Measurements from ENCODE around the gene C14orf93. TPM values are rescaled to one million over a fixed set of nuclear protein-coding genes. Genes with fewer than 3 reads are reported as not detected.
"Not testable (repeated sequence)": the region's sequence is repeated elsewhere in the genome, so short reads cannot be mapped to it uniquely, and the experiment has no call there.

C14orf93 gene
- total RNA-seq, 1 experiment from 2014 or later: 9.9 TPM

DNA sequence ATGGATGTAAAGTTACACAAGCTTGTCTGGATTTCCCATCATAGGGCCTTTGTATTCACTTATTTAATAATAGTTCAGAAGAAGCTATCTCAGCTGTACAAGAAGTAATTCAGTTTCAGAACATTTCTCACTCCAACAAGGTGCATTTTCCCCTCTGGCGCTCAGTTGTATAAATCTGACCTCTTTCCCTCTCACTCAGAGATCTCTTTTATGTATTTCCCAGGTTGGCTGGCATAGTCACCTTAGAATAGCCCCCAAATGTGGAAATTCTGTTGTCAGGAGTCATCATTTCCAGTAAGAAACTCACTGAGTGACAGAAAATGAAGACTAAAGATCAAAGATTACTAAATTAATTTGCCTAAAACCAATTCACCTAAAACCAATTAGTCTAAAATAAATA, 38.8 kb downstream of the C14orf93 start:
- H3K27ac ChIP-seq (ENCODE audit: low read depth, low read length, poor library complexity, severe bottlenecking): no peak overlapping the region

DNA sequence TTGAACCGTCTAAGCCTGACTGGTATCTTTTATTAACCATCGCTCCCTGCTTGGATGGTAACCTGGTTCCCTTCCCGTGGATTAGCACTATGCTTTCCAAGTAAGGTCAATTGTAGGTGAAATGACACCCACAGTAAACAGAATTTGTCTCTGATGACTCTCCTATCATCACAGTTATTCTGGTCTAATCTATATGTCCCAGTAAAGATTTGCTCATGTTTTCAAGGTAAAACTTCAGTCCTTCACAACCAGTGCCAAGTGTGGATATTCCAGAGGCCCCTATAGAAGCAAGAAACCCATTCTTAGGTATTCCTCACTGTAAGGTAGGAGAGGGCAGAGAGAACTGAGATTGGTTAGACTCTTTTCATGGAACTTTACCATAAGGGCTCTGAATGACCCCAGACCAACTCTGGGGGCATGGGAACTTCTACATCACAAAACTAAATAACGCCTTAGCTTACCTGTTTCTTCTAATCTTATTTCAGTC, 43.1 kb downstream of the C14orf93 start:
- ChIA-PET CTCF (no interaction called here), POLR2A (ENCODE audit: low non-redundant PET) (no interaction called here)
- H3K27ac ChIP-seq (ENCODE audit: low read depth, low read length, poor library complexity, severe bottlenecking): no peak overlapping the region
- no peak overlapping the region for H3K4me3 ChIP-seq (ENCODE audit: low read depth, low read length, poor library complexity, severe bottlenecking)
- TF ChIP-seq, protein P1, sequence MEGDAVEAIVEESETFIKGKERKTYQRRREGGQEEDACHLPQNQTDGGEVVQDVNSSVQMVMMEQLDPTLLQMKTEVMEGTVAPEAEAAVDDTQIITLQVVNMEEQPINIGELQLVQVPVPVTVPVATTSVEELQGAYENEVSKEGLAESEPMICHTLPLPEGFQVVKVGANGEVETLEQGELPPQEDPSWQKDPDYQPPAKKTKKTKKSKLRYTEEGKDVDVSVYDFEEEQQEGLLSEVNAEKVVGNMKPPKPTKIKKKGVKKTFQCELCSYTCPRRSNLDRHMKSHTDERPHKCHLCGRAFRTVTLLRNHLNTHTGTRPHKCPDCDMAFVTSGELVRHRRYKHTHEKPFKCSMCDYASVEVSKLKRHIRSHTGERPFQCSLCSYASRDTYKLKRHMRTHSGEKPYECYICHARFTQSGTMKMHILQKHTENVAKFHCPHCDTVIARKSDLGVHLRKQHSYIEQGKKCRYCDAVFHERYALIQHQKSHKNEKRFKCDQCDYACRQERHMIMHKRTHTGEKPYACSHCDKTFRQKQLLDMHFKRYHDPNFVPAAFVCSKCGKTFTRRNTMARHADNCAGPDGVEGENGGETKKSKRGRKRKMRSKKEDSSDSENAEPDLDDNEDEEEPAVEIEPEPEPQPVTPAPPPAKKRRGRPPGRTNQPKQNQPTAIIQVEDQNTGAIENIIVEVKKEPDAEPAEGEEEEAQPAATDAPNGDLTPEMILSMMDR (conservative IDR thresholded peaks at IDR 0.05; ENCODE audit: low read depth, low read length): no peak
- TF ChIP-seq EZH2 (IDR thresholded peaks at IDR 0.05; ENCODE audit: borderline replicate concordance, low read depth, low read length, poor library complexity, severe bottlenecking): no peak
- BruUV-seq (replicated peaks): no TSS peak
- no peak for DNase-seq (ENCODE audit: low spot score)
- intact Hi-C loops (cut with micrococcal nuclease; ENCODE audit: unreplicated experiment): no loop called here
- H3K27me3 ChIP-seq (replicated peaks; ENCODE audit: insufficient read depth, low read depth, low read length, poor library complexity): no peaks in the 10 kb centered on the region
- H3K4me1 ChIP-seq (ENCODE audit: insufficient read depth, low read length, poor library complexity, severe bottlenecking): no peaks in the 10 kb centered on the region
- peaks cover 8% of the 10 kb centered on the region for H3K36me3 ChIP-seq (ENCODE audit: insufficient read depth, low read length, poor library complexity, severe bottlenecking)
- H3K9me3 ChIP-seq (ENCODE audit: low read depth, low read length, poor library complexity, severe bottlenecking): no peaks in the 10 kb centered on the region

More for the DNA sequence above, 38.8 kb downstream of the C14orf93 start:
- no peaks in the 10 kb centered on the region for H3K9me3 ChIP-seq (ENCODE audit: low read depth, low read length, poor library complexity, severe bottlenecking)
- H3K4me1 ChIP-seq (ENCODE audit: insufficient read depth, low read length, poor library complexity, severe bottlenecking): peaks cover under 1% of the 10 kb centered on the region
- no peak for DNase-seq (ENCODE audit: low spot score)
- ChIA-PET CTCF (interaction anchor here (0.6 kb wide), 1 partner anchor 106 kb away, joined by 4 read pairs; no protein-coding TSS in a partner anchor), POLR2A (ENCODE audit: low non-redundant PET) (no interaction called here)
- BruUV-seq (replicated peaks): no TSS peak
- intact Hi-C loops (cut with micrococcal nuclease; ENCODE audit: unreplicated experiment): no loop called here
- H3K4me3 ChIP-seq (ENCODE audit: low read depth, low read length, poor library complexity, severe bottlenecking): no peak overlapping the region
- no peaks in the 10 kb centered on the region for H3K27me3 ChIP-seq (replicated peaks; ENCODE audit: insufficient read depth, low read depth, low read length, poor library complexity)
- no peak for TF ChIP-seq EZH2 (IDR thresholded peaks at IDR 0.05; ENCODE audit: borderline replicate concordance, low read depth, low read length, poor library complexity, severe bottlenecking)
- TF ChIP-seq, protein P1 (conservative IDR thresholded peaks at IDR 0.05; ENCODE audit: low read depth, low read length): no peak
- peaks cover 45% of the 10 kb centered on the region for H3K36me3 ChIP-seq (ENCODE audit: insufficient read depth, low read length, poor library complexity, severe bottlenecking)

DNA sequence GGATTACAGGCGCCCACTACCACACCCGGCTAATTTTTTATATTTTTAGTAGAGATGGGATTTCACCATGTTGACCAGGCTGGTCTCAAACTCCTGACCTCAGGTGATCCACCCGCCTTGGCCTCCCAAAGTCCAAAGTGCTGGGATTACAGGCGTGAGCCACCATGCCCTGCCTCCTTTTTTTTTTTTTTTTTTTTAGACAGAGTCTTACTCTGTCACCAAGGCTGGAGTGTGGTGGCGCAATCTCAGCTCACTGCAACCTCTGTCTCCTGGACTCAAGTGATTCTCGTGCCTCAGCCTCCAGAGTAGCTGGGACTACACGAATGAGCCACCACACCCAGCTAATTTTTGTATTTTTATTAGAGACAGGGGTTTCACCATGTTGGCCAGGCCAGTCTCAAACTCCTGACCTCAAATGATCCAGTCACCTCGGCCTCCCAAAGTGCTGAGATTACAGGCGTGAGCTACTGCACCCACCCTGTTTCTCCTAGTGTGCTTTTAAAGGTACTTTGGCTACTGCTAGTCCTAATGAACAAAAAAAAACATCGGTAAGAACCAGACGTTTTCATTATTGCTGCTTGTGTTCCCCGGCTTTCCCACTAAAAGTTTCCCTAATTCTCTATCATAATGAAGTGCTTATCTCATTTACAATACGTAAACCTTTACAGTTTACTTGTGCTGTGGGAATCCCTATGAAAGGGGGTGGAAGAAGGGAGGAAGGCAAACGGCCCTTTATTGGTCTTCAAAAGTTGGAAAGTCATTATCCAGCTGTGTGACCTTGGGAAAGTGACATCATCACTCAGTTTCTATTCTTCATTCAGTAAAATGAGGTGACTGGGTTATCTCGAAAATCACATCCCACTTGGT, 43.8 kb downstream of the C14orf93 start:
- H3K27ac ChIP-seq (ENCODE audit: low read depth, low read length, poor library complexity, severe bottlenecking); POLR2A ChIA-PET (ENCODE audit: low non-redundant PET); DNase-seq (ENCODE audit: low spot score); intact Hi-C loops (cut with micrococcal nuclease; ENCODE audit: unreplicated experiment); H3K4me1 ChIP-seq (ENCODE audit: insufficient read depth, low read length, poor library complexity, severe bottlenecking); H3K27me3 ChIP-seq (replicated peaks; ENCODE audit: insufficient read depth, low read depth, low read length, poor library complexity); H3K4me3 ChIP-seq (ENCODE audit: low read depth, low read length, poor library complexity, severe bottlenecking); CTCF ChIA-PET; H3K36me3 ChIP-seq (ENCODE audit: insufficient read depth, low read length, poor library complexity, severe bottlenecking); H3K9me3 ChIP-seq (ENCODE audit: low read depth, low read length, poor library complexity, severe bottlenecking); BruUV-seq (replicated peaks): not testable (repeated sequence)
